Measurements from ENCODE around the gene TECTA. TPM values are rescaled to one million over a fixed set of nuclear protein-coding genes. Genes with fewer than 3 reads are reported as not detected.

The TECTA gene, protein sequence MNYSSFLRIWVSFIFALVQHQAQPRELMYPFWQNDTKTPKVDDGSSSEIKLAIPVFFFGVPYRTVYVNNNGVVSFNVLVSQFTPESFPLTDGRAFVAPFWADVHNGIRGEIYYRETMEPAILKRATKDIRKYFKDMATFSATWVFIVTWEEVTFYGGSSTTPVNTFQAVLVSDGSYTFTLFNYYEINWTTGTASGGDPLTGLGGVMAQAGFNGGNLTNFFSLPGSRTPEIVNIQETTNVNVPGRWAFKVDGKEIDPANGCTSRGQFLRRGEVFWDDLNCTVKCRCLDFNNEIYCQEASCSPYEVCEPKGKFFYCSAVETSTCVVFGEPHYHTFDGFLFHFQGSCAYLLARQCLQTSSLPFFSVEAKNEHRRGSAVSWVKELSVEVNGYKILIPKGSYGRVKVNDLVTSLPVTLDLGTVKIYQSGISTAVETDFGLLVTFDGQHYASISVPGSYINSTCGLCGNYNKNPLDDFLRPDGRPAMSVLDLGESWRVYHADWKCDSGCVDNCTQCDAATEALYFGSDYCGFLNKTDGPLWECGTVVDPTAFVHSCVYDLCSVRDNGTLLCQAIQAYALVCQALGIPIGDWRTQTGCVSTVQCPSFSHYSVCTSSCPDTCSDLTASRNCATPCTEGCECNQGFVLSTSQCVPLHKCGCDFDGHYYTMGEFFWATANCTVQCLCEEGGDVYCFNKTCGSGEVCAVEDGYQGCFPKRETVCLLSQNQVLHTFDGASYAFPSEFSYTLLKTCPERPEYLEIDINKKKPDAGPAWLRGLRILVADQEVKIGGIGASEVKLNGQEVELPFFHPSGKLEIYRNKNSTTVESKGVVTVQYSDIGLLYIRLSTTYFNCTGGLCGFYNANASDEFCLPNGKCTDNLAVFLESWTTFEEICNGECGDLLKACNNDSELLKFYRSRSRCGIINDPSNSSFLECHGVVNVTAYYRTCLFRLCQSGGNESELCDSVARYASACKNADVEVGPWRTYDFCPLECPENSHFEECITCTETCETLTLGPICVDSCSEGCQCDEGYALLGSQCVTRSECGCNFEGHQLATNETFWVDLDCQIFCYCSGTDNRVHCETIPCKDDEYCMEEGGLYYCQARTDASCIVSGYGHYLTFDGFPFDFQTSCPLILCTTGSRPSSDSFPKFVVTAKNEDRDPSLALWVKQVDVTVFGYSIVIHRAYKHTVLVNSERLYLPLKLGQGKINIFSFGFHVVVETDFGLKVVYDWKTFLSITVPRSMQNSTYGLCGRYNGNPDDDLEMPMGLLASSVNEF (N-terminal part only)
- total RNA-seq (ENCODE audit: low replicate concordance) = 0.86 and 2.3 TPM in 2 replicates
- long read RNA-seq, partial matches to known transcripts = 0 of 2 reads
- long read RNA-seq, other reads (novel, unspliced or antisense) = 2 of 2 reads

DNA sequence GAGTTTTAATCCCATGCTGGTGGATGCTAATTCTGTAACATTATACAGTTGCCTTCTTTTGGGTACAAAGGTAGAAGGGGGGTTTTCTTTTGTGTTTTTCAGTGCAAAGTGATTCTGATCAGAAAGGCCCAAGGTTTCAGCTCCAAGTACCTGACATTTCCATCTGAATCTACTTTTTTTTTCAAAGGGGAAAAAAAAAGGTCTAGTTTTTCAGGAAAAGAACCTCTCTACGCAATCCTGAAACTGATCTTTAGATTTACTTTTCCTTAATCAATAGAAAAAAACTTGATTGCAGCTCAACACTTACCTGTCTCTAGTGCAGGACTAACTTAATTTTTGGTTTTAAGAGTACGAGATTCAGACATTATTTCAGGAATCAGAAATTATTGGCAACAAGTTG is at the start of gene TECTA:
TSS of gene TECTA (plus strand) at position 301 of the 400 bp plus-strand sequence. CDS start 1,423 bp downstream, outside the sequence.
- DNase-seq (ENCODE audit: extremely low spot score, unreplicated experiment) = no peak
- H3K27me3 Mint-ChIP-seq = no peaks in the 10 kb centered on the region
- H3K4me3 Mint-ChIP-seq = no peak within 1 kb of the TSS
- H3K36me3 Mint-ChIP-seq = no peaks in the 10 kb centered on the region
- H3K9me3 Mint-ChIP-seq = no peaks in the 10 kb centered on the region
- H3K4me1 Mint-ChIP-seq (ENCODE audit: unreplicated experiment) = no peaks in the 10 kb centered on the region
- TF ChIP-seq, protein P1, sequence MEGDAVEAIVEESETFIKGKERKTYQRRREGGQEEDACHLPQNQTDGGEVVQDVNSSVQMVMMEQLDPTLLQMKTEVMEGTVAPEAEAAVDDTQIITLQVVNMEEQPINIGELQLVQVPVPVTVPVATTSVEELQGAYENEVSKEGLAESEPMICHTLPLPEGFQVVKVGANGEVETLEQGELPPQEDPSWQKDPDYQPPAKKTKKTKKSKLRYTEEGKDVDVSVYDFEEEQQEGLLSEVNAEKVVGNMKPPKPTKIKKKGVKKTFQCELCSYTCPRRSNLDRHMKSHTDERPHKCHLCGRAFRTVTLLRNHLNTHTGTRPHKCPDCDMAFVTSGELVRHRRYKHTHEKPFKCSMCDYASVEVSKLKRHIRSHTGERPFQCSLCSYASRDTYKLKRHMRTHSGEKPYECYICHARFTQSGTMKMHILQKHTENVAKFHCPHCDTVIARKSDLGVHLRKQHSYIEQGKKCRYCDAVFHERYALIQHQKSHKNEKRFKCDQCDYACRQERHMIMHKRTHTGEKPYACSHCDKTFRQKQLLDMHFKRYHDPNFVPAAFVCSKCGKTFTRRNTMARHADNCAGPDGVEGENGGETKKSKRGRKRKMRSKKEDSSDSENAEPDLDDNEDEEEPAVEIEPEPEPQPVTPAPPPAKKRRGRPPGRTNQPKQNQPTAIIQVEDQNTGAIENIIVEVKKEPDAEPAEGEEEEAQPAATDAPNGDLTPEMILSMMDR (conservative IDR thresholded peaks at IDR 0.05) = no peak
- no peak within 1 kb of the TSS for H3K27ac Mint-ChIP-seq

DNA sequence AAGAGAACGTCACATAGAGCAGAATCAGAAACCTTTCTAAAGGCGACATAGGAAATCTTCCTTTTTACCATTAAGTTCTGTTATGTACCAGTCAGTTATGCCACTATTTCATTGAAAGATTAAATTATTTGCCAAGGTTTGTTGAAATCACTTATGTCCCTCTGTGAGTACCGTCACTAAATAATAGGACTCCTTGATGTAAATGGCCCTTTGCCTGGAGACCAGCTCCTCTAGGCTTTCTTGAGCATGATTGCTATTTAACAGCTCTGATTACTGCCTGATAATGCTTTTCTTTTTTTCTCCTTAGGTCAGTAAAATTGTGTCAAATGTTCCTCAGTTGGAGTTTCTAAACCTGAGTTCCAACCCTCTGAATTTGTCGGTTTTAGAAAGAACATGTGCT is 47.8 kb upstream of the TECTA start:
- H3K4me3 Mint-ChIP-seq = no peak overlapping the region
- DNase-seq (ENCODE audit: extremely low spot score, unreplicated experiment) = no peak
- no peaks in the 10 kb centered on the region for H3K9me3 Mint-ChIP-seq
- TF ChIP-seq, protein P1 (conservative IDR thresholded peaks at IDR 0.05) = no peak
- H3K27ac Mint-ChIP-seq = no peak overlapping the region
- H3K4me1 Mint-ChIP-seq (ENCODE audit: unreplicated experiment) = no peaks in the 10 kb centered on the region
- H3K36me3 Mint-ChIP-seq = peaks cover 36% of the 10 kb centered on the region
- no peaks in the 10 kb centered on the region for H3K27me3 Mint-ChIP-seq

DNA sequence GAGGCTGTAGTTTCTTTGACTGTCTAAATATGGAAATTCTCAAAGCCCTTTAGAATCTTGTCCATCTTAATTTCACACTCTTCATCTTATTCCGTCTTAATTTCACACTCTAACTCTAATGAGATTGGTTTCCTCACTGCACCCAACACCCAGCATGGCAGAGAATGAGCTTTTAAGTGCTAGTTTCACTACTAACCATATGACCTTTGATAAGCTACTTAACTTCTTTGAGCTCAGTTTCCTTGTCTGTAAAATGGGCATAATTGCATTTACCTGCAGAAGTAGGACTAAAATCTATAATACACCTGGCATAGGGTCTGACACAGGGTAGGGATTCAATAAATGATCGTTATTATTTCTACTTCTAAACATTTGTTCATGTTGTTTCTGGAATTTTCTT is 46.8 kb upstream of the TECTA start:
- TF ChIP-seq, protein P1 (conservative IDR thresholded peaks at IDR 0.05) = no peak
- Mint-ChIP-seq H3K9me3 (no peaks in the 10 kb centered on the region), H3K4me1 (ENCODE audit: unreplicated experiment) (no peaks in the 10 kb centered on the region), H3K4me3 (no peak overlapping the region), H3K27ac (no peak overlapping the region), H3K27me3 (no peaks in the 10 kb centered on the region), H3K36me3 (peaks cover 30% of the 10 kb centered on the region)
- no peak for DNase-seq (ENCODE audit: extremely low spot score, unreplicated experiment)

DNA sequence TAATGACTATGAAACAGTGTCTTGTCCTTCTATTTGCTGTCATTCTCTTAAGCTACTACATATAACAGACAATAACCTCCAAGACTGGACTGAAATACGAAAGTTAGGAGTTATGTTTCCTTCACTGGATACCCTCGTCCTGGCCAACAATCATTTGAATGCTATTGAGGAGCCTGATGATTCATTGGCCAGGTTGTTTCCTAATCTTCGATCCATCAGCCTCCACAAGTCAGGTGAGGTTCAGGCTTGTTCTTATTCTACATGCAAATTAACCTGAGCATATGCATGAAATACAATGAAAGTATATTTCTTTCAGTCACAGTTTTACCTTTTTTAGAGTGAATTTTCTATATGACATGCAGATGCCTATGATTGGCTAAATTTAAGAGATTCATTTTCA is 46.0 kb upstream of the TECTA start:
- no peak for DNase-seq (ENCODE audit: extremely low spot score, unreplicated experiment)
- no peaks in the 10 kb centered on the region for H3K9me3 Mint-ChIP-seq
- peaks cover 33% of the 10 kb centered on the region for H3K36me3 Mint-ChIP-seq
- no peaks in the 10 kb centered on the region for H3K4me1 Mint-ChIP-seq (ENCODE audit: unreplicated experiment)
- H3K4me3 Mint-ChIP-seq = no peak overlapping the region
- TF ChIP-seq, protein P1 (conservative IDR thresholded peaks at IDR 0.05) = no peak
- no peaks in the 10 kb centered on the region for H3K27me3 Mint-ChIP-seq
- H3K27ac Mint-ChIP-seq = no peak overlapping the region

DNA sequence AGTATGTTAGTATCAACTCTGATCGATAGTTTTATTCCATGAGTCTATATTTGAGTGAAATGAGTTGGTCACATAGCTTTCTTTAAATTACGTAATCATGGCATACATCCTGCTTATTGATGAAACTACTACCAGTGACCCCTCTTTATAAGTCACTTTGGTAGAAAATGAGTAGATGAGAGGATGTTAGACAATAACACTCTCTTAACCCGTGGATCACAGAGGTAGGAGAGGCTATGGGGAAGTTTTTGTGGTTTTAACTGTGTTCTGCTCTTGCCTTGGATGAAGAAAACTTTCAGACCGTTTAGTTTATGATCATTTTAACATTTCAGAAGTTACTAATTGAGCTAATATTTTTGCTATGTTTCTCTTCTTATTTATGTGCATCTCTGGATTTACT is 43.1 kb upstream of the TECTA start:
- H3K27ac Mint-ChIP-seq = no peak overlapping the region
- H3K4me3 Mint-ChIP-seq = no peak overlapping the region
- TF ChIP-seq, protein P1 (conservative IDR thresholded peaks at IDR 0.05) = no peak
- no peaks in the 10 kb centered on the region for H3K9me3 Mint-ChIP-seq
- H3K36me3 Mint-ChIP-seq = peaks cover 43% of the 10 kb centered on the region
- H3K27me3 Mint-ChIP-seq = no peaks in the 10 kb centered on the region
- no peaks in the 10 kb centered on the region for H3K4me1 Mint-ChIP-seq (ENCODE audit: unreplicated experiment)
- no peak for DNase-seq (ENCODE audit: extremely low spot score, unreplicated experiment)

Measured in type B pancreatic cell (in vitro differentiated cells).